ENCODE results near the gene ATF2.
A peak's percentile ranks its signal among the peaks of the same experiment; 100 is the strongest.

The ATF2 gene

DNA sequence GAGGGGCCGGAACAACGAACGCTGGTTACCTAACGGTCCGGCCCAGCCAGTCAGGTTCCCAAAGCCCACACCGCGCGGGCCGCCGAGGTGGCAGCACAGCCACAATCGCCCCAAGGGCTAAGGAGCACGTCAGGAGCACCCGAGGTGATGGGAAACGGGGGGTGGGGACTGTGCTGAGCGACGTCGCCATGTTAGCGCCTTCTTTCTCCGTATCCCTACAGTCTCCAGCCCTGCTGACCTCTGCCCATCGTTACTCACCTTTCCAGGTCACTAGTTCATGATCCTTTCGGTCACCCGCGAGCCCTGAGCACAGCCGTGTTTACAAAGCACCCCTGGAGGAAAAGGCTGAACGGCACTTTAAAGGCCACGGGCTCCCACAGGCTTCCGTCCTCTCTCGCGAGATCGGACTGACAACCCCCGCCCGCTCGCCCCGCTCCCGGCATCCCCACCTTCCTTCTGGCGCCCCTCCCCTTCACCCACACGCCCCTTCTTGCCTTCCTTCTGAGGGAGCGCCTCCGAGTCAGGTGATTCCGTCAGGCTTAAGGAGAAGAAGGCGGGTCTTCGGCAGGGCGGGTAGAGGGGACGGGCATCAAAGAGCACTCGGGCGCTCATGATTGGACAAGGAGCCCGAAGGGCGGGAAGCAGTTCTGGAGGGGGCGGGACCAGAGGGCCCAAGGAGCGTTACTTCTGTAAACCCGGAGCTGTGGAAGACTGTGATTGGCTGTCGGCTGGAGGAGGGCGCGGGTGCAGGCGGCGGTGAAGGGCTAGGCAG lies at the start of gene ATF2:
ATF2 (minus strand) TSS at position 412 of the 772 bp plus-strand sequence. CDS start 31,760 bp downstream, outside the sequence.
- POLR2A ChIA-PET, result interaction anchor here (0.6 to 1.6 kb wide), 11 partner anchors 9 to 937 kb away, joined by 3 to 17 read pairs (median 3); partner anchors contain the start of gene CHN1
- CTCF ChIA-PET, result interaction anchor here (0.6 kb wide), 1 partner anchor 97 kb away, joined by 3 read pairs; no protein-coding TSS in a partner anchor
- DNase-seq (ENCODE audit: extremely low spot score), result peak; percentile 93
- TF ChIP-seq FOXA1 (IDR thresholded peaks at IDR 0.05) (no peak), FOXM1 (IDR thresholded peaks at IDR 0.05; ENCODE audit: borderline replicate concordance) (no peak), BHLHE40 (IDR thresholded peaks at IDR 0.05; ENCODE audit: borderline replicate concordance) (no peak), ELF4 (IDR thresholded peaks at IDR 0.05) (0 out of 2 replicates have a peak, but pooled peaks have one; percentile 34), SP1 (IDR thresholded peaks at IDR 0.05) (peak; percentile 59; the same call in 1 of the 2 replicates)
- TF ChIP-seq, protein P1, sequence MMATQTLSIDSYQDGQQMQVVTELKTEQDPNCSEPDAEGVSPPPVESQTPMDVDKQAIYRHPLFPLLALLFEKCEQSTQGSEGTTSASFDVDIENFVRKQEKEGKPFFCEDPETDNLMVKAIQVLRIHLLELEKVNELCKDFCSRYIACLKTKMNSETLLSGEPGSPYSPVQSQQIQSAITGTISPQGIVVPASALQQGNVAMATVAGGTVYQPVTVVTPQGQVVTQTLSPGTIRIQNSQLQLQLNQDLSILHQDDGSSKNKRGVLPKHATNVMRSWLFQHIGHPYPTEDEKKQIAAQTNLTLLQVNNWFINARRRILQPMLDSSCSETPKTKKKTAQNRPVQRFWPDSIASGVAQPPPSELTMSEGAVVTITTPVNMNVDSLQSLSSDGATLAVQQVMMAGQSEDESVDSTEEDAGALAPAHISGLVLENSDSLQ (IDR thresholded peaks at IDR 0.05), result peak; percentile 88

- POLR2A ChIA-PET, result no interaction called here
- CTCF ChIA-PET, result no interaction called here
- no peak for DNase-seq (ENCODE audit: extremely low spot score)
- TF ChIP-seq FOXA1 (IDR thresholded peaks at IDR 0.05) (no peak), ZNF384 (IDR thresholded peaks at IDR 0.05) (no peak)
Observed at GRCh38 chr2:175207741-175208438, 39.9 kb upstream of the ATF2 start.

- CTCF ChIA-PET, result no interaction called here
- DNase-seq (ENCODE audit: extremely low spot score), result no peak
- POLR2A ChIA-PET, result no interaction called here
Observed at GRCh38 chr2:175206866-175207265, 38.9 kb upstream of the ATF2 start.

DNA sequence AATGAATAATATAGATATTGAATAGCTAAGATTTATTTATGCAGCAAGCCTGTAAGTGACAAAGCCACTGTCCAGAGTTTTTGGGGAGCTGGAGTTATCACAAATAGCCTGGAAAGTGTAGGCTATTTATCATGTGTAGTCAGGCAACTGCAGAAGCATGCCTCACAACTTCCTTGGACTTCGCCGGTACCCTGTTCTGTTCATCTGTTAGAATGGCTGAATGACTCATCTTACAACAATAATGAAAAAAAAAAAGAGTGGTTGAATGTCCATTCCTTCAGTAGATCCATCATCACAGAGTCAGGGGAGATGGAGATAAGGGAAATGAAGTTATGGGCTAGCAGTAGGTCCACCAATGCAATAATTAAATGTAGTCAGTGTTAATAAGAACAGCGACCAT lies 37.5 kb upstream of the ATF2 start:
- CTCF ChIA-PET, result no interaction called here
- no peak for DNase-seq (ENCODE audit: extremely low spot score)
- TF ChIP-seq LEF1 (IDR thresholded peaks at IDR 0.05; ENCODE audit: borderline replicate concordance), result no peak
- POLR2A ChIA-PET, result no interaction called here

More at GRCh38 chr2:175206866-175207265, 38.9 kb upstream of the ATF2 start:
- TF ChIP-seq FOXK2 (IDR thresholded peaks at IDR 0.05) (no peak), LEF1 (IDR thresholded peaks at IDR 0.05; ENCODE audit: borderline replicate concordance) (no peak), ZNF384 (IDR thresholded peaks at IDR 0.05) (no peak), ARNT (IDR thresholded peaks at IDR 0.05) (no peak), TARDBP (IDR thresholded peaks at IDR 0.05) (no peak), FOXM1 (IDR thresholded peaks at IDR 0.05; ENCODE audit: borderline replicate concordance) (no peak), HDGF (IDR thresholded peaks at IDR 0.05; ENCODE audit: borderline replicate concordance) (no peak), ELF4 (IDR thresholded peaks at IDR 0.05) (no peak), NFRKB (IDR thresholded peaks at IDR 0.05) (no peak), L3MBTL2 (conservative IDR thresholded peaks at IDR 0.05) (no peak)

- TF ChIP-seq SP1 (IDR thresholded peaks at IDR 0.05) (no peak), LEF1 (IDR thresholded peaks at IDR 0.05; ENCODE audit: borderline replicate concordance) (no peak), SUZ12 (IDR thresholded peaks at IDR 0.05) (no peak), HDGF (IDR thresholded peaks at IDR 0.05; ENCODE audit: borderline replicate concordance) (no peak), FOXK2 (IDR thresholded peaks at IDR 0.05) (no peak), FOXM1 (IDR thresholded peaks at IDR 0.05; ENCODE audit: borderline replicate concordance) (no peak), FOXA1 (IDR thresholded peaks at IDR 0.05) (no peak), TARDBP (IDR thresholded peaks at IDR 0.05) (no peak), NFRKB (IDR thresholded peaks at IDR 0.05) (no peak), CTBP1 (IDR thresholded peaks at IDR 0.05; ENCODE audit: borderline replicate concordance) (no peak), L3MBTL2 (conservative IDR thresholded peaks at IDR 0.05) (no peak)
- TF ChIP-seq, protein P1 (IDR thresholded peaks at IDR 0.05), result no peak
- DNase-seq (ENCODE audit: extremely low spot score), result peak; percentile 70
- ChIA-PET POLR2A (no interaction called here), CTCF (interaction anchor here (1.4 kb wide), 2 partner anchors 48 to 125 kb away, joined by 6 to 12 read pairs; no protein-coding TSS in a partner anchor)
Observed at GRCh38 chr2:175203621-175204496, 35.9 kb upstream of the ATF2 start.

DNA sequence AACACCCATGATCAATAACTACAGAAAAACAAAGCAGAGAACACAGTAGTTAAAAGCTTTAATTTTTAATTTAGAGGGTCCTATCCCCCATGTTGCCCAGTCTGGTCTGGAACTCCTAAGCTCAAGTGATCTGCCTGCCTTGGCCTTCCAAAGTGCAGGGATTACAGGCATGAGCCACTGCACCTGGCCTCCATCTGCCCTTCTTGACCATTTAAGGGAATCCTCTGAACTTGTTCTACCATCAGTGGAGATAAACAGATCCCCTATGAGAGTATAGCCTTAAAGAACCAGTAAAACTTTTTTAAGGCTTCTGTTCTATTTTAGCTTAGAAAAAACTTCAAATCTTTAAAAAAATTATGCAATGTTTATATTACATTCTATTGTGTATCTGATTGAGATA lies 27.0 kb upstream of the ATF2 start:
- ChIA-PET CTCF (no interaction called here), POLR2A (no interaction called here)
- no peak for DNase-seq (ENCODE audit: extremely low spot score)
- TF ChIP-seq FOXA1 (IDR thresholded peaks at IDR 0.05), result no peak
- no peak for TF ChIP-seq L3MBTL2 (conservative IDR thresholded peaks at IDR 0.05)
- no peak for TF ChIP-seq CTBP1 (IDR thresholded peaks at IDR 0.05; ENCODE audit: borderline replicate concordance)
- TF ChIP-seq LEF1 (IDR thresholded peaks at IDR 0.05; ENCODE audit: borderline replicate concordance), result no peak
- TF ChIP-seq SUZ12 (IDR thresholded peaks at IDR 0.05), result no peak
- no peak for TF ChIP-seq FOXK2 (IDR thresholded peaks at IDR 0.05)
- TF ChIP-seq HDGF (IDR thresholded peaks at IDR 0.05; ENCODE audit: borderline replicate concordance), result no peak
- TF ChIP-seq NFRKB (IDR thresholded peaks at IDR 0.05), result no peak
- no peak for TF ChIP-seq ELF4 (IDR thresholded peaks at IDR 0.05)
- TF ChIP-seq BHLHE40 (IDR thresholded peaks at IDR 0.05; ENCODE audit: borderline replicate concordance), result no peak
- no peak for TF ChIP-seq FOXM1 (IDR thresholded peaks at IDR 0.05; ENCODE audit: borderline replicate concordance)
- no peak for TF ChIP-seq ZNF384 (IDR thresholded peaks at IDR 0.05)
- no peak for TF ChIP-seq TARDBP (IDR thresholded peaks at IDR 0.05)

Data from HEK293T (cell line).